Body of pancreas (tissue), 4 donors: ENCODE data around the gene GPR137B. TPM values are rescaled to one million over a fixed set of nuclear protein-coding genes. Genes with fewer than 3 reads are reported as not detected.
A peak's percentile ranks its signal among the peaks of the same experiment; 100 is the strongest.

ENCODE experiments used
- ATAC-seq: fragments of 150-250 bp; one replicate; pipeline ENCODE4 v1.9.1; 2016
- DNase-seq, 4 donors: peaks; one replicate each; pipeline ENCODE4 v3.0.0-alpha.2; 2019
- H3K27ac ChIP-seq, 4 donors: fragments of 200-600 bp; sonication (generic); 1 replicate in 3 of 4; 2 replicates in 1 of 4; pipeline versions ENCODE4 v1.5.1 to v1.6.1; 2016 to 2019; ENCODE audit warnings: mild to moderate bottlenecking in 1 of 4, mixed read lengths in 1 of 4, moderate library complexity in 1 of 4
- H3K27me3 ChIP-seq, 2 donors: fragments of 200-600 bp; sonication (generic); one replicate each; pipeline ENCODE4 v1.6.0; 2016; ENCODE audit warnings: mild to moderate bottlenecking in 1 of 2
- H3K36me3 ChIP-seq, 2 donors: fragments of 200-600 bp; sonication (generic); replicated peaks in 1 of 2; 2 replicates each; pipeline ENCODE4 v1.5.1; 2016; ENCODE audit warnings: low read depth in 2 of 2; ENCODE audit not compliant: insufficient read depth in 1 of 2
- H3K4me1 ChIP-seq: fragments of 200-600 bp; sonication (generic); one replicate; pipeline ENCODE4 v1.6.0; 2016
- H3K4me3 ChIP-seq, 2 donors: fragments of 200-600 bp; sonication (generic); 1 replicate in 1 of 2; 2 replicates in 1 of 2; pipeline ENCODE4 v1.5.1; 2016 to 2019
- H3K9me3 ChIP-seq, 3 donors: fragments of 200-600 bp; sonication (generic); 1 replicate in 2 of 3; 2 replicates in 1 of 3; pipeline ENCODE4 v1.5.1; 2016
- CTCF ChIP-seq, 7 experiments: fragments of 450-650 bp in 4 of 7; fragments of 200-600 bp in 3 of 7; sonication (generic) in 3 of 7; IDR thresholded peaks; one replicate each; pipeline ENCODE4 v1.5.1; 2016 to 2019; ENCODE audit warnings: antibody characterized with exemption in 7 of 7
- POLR2A ChIP-seq, 3 donors: fragments of 450-650 bp; IDR thresholded peaks; one replicate each; pipeline ENCODE4 v1.6.1; 2016; ENCODE audit warnings: antibody characterized with exemption in 3 of 3, mild to moderate bottlenecking in 2 of 3
- WGBS, 2 donors: methylation state at CpG; one replicate each; pipeline ENCODE4 v1.1.5; 2017; 5-methylcytosine and 5-hydroxymethylcytosine counted together
- intact Hi-C: fragments of 100-400 bp; cut with DNase I; formaldehyde crosslinking; loops from one replicate; pipeline ENCODE4 v1.15.1; 2023
- total RNA-seq, 2 donors: library from RNA; depleted of rRNA; stranded (reverse); fragments of >200 nt; gene quantifications; one replicate each; pipeline ENCODE4 v1.1.0, GENCODE V29; 2016

GPR137B gene
- total RNA-seq, 2 donors from 2014 or later = 3.3 to 3.9 TPM

GRCh38 chr1:236222632-236223031, 80.3 kb downstream of the GPR137B start:
- Histone ChIP-seq H3K36me3 (peaks cover 0 to 30% of the 10 kb centered on the region in 2 donors), H3K27ac (peak overlapping the region in 2 of 4 donors; percentile 31 to 44), H3K4me1 (peaks cover 16% of the 10 kb centered on the region), H3K4me3 (no peak overlapping the region), H3K27me3 (no peaks in the 10 kb centered on the region), H3K9me3 (no peaks in the 10 kb centered on the region)
- DNase-seq (peak in 1 of 4 donors; percentile 32), ATAC-seq (peak; percentile 69)
- WGBS, 2 donors = 79 to 88% methylated on average over 1 of the region's 1 CpG
- TF ChIP-seq POLR2A (IDR thresholded peaks at IDR 0.05) (no peak), CTCF (IDR thresholded peaks at IDR 0.05) (no peak)
- intact Hi-C loops = no loop called here

- ATAC-seq (no peak), DNase-seq (no peak)
- Histone ChIP-seq H3K27me3 (no peaks in the 10 kb centered on the region), H3K4me3 (no peak overlapping the region), H3K4me1 (peaks cover 7% of the 10 kb centered on the region), H3K36me3 (peaks cover 0 to 17% of the 10 kb centered on the region in 2 donors), H3K27ac (no peak overlapping the region), H3K9me3 (no peaks in the 10 kb centered on the region)
- TF ChIP-seq CTCF (IDR thresholded peaks at IDR 0.05) = no peak
- no peak for TF ChIP-seq POLR2A (IDR thresholded peaks at IDR 0.05)
- intact Hi-C loops = no loop called here
- 76 to 85% methylated on average over 4 of the region's 4 CpGs for WGBS, 2 donors
Observed at GRCh38 chr1:236228411-236228810, 86.1 kb downstream of the GPR137B start.

- DNase-seq (no peak), ATAC-seq (no peak)
- no peaks in the 10 kb centered on the region for H3K27me3 ChIP-seq
- TF ChIP-seq CTCF (IDR thresholded peaks at IDR 0.05) (no peak), POLR2A (IDR thresholded peaks at IDR 0.05) (no peak)
- no peak overlapping the region for H3K4me3 ChIP-seq
- intact Hi-C loops = no loop called here
- H3K4me1 ChIP-seq = no peaks in the 10 kb centered on the region
- WGBS, 2 donors = 83 to 85% methylated on average over 3 of the region's 3 CpGs
- H3K27ac ChIP-seq = peak overlapping the region in 1 of 4 donors; percentile 18
- peaks cover 9 to 17% of the 10 kb centered on the region in 2 donors for H3K36me3 ChIP-seq
- H3K9me3 ChIP-seq = no peaks in the 10 kb centered on the region
Observed at GRCh38 chr1:236235116-236235515, 92.8 kb downstream of the GPR137B start.

GRCh38 chr1:236239092-236239585, 96.8 kb downstream of the GPR137B start:
- no peak for TF ChIP-seq CTCF (IDR thresholded peaks at IDR 0.05)
- TF ChIP-seq POLR2A (IDR thresholded peaks at IDR 0.05) = no peak
- H3K9me3 ChIP-seq = no peaks in the 10 kb centered on the region
- H3K27me3 ChIP-seq = no peaks in the 10 kb centered on the region
- DNase-seq (no peak), ATAC-seq (no peak)
- intact Hi-C loops = no loop called here
- H3K4me1 ChIP-seq = no peaks in the 10 kb centered on the region
- 54 to 56% methylated on average over 1 of the region's 1 CpG for WGBS, 2 donors
- H3K36me3 ChIP-seq = peaks cover 13 to 23% of the 10 kb centered on the region in 2 donors
- H3K4me3 ChIP-seq = no peak overlapping the region
- no peak overlapping the region for H3K27ac ChIP-seq

GRCh38 chr1:236240675-236241074, 98.3 kb downstream of the GPR137B start:
- WGBS, 2 donors = 86 to 88% methylated on average over 3 of the region's 3 CpGs

More at GRCh38 chr1:236240675-236241074, 98.3 kb downstream of the GPR137B start:
- H3K36me3 ChIP-seq = peaks cover 11 to 17% of the 10 kb centered on the region in 2 donors
- intact Hi-C loops = no loop called here
- no peak for TF ChIP-seq POLR2A (IDR thresholded peaks at IDR 0.05)
- TF ChIP-seq CTCF (IDR thresholded peaks at IDR 0.05) = no peak
- H3K4me3 ChIP-seq = no peak overlapping the region
- no peak for ATAC-seq
- DNase-seq = no peak
- no peak overlapping the region for H3K27ac ChIP-seq
- no peaks in the 10 kb centered on the region for H3K9me3 ChIP-seq
- H3K27me3 ChIP-seq = no peaks in the 10 kb centered on the region
- peaks cover 5% of the 10 kb centered on the region for H3K4me1 ChIP-seq
